ENCODE results near the gene ZNF609.

- TF ChIP-seq POLR2AphosphoS5 (IDR thresholded peaks at IDR 0.05) (no peak), POLR2A (IDR thresholded peaks at IDR 0.05; ENCODE audit: low read depth) (no peak), EP300 (IDR thresholded peaks at IDR 0.05) (no peak)
- TF ChIP-seq, protein P1, sequence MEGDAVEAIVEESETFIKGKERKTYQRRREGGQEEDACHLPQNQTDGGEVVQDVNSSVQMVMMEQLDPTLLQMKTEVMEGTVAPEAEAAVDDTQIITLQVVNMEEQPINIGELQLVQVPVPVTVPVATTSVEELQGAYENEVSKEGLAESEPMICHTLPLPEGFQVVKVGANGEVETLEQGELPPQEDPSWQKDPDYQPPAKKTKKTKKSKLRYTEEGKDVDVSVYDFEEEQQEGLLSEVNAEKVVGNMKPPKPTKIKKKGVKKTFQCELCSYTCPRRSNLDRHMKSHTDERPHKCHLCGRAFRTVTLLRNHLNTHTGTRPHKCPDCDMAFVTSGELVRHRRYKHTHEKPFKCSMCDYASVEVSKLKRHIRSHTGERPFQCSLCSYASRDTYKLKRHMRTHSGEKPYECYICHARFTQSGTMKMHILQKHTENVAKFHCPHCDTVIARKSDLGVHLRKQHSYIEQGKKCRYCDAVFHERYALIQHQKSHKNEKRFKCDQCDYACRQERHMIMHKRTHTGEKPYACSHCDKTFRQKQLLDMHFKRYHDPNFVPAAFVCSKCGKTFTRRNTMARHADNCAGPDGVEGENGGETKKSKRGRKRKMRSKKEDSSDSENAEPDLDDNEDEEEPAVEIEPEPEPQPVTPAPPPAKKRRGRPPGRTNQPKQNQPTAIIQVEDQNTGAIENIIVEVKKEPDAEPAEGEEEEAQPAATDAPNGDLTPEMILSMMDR (IDR thresholded peaks at IDR 0.05), result no peak
Observed at GRCh38 chr15:64673866-64674265, 213.5 kb downstream of the ZNF609 start.
